ENCODE results near the gene GPR17.

GPR17 gene

DNA sequence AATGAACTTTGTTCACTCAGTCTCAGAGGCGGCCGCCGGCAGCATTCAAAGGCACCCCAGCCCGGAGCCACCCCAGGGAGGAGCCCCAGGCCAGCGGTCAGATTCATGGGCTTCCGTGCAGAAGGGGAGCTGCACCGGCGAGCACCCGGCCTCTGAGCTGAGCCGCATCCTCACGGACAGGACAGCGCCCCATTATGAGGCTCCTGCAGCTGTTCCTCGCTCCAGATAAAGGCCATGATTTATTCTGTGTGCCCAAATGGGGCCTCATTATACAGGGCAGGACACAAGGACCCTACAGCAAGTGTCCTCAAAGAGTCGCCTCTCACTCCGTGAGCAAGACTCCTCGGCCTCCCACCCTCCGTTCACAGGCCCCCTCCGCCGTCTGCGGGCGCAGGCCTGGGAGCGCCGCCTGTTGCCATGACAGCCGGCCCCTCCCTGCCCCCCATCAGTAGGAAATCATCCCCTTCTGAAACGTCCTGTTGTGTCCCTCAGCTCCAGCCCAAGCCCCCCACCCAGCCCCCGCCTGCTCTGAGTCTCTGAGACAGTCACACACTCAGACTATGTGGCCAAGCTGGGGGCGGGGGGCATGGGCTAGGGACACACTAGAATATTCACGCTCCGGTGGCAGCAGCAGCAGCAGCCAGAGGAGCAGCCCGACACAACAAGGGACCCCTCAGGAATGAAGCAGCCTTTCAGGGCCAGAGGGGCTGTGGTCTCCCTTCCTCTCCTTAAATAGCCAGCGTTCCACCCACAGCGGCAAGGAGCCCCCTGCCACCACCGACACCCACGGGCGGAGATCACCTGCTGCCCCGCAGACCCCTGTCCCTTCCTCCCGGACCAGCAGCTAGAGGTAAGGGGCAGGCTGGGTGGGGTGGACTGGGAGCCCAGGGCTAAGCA is at the start of gene GPR17:
GPR17 (plus strand) TSS at position 759 of the 897 bp plus-strand sequence. CDS start 4,583 bp downstream, outside the sequence.
- no peak for DNase-seq (ENCODE audit: low read depth)

- DNase-seq (ENCODE audit: low read depth): no peak
Measured at GRCh38 chr2:127596311-127597045, 49.5 kb upstream of the GPR17 start.

DNA sequence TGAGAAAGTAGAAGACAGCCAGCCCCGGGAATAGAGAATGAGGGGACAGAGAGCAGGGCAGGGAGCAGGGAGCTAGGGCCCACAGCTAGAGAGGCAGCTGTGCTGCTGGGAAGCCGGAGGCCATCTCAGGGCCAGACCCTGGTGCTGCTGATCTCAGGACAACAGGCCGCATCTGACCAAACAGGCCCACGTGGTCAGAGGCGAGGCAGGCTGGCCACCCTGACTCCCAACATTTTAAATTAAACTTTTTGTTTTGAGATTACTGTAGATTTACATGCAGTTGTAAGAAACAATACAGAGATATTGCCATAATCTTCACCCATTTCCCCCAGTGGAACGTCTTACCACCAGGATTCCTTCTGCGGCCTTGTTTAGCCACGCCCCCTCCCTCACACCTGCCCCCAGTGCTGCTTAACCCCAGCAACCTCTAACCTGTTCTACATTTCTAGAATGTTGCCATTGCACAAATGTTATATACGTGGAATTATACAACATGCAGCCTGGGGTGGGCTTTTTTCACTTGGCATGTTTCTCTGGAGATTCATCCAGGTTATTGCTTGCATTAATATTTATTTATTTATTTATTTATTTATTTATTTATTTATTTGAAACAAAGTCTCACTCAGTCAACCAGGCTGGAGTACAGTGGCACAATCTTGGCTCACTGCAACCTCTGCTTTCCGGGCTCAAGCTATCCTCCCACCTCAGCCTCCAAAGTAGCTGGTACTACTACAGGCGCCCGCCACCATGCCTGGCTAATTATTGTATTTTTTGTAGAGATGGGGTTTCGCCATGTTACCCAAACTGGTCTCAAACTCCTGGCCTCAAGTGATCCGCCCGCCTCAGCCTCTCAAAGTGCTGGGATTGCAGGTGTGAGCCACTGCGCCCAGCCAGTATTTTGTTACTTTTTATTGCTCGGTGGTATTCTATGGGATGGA is 48.6 kb upstream of the GPR17 start:
- no peak for DNase-seq (ENCODE audit: low read depth)

DNA sequence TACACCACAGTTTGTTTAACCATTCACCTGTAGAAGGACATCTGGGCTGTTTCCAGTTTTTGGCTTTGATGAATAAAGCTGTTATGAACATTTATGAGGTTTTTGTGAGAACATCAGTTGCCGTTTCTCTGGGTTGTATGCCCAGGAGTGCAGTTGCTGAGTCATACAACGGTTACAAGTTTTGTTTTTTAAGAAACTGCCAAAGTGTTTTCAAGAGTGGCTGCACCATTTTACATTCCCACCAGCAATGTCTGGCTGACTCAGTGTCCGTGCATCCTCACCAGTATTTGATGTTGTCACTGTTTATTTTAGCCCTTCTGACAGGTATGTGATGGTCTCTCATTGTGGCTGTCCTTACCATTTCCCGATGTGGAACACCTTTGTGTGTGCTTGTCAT is 48.0 kb upstream of the GPR17 start:
- DNase-seq (ENCODE audit: low read depth): no peak

GRCh38 chr2:127598711-127599110 is 47.2 kb upstream of the GPR17 start:
- DNase-seq (ENCODE audit: low read depth): no peak

- DNase-seq (ENCODE audit: low read depth): no peak
Measured at GRCh38 chr2:127599211-127599610, 46.7 kb upstream of the GPR17 start.

DNA sequence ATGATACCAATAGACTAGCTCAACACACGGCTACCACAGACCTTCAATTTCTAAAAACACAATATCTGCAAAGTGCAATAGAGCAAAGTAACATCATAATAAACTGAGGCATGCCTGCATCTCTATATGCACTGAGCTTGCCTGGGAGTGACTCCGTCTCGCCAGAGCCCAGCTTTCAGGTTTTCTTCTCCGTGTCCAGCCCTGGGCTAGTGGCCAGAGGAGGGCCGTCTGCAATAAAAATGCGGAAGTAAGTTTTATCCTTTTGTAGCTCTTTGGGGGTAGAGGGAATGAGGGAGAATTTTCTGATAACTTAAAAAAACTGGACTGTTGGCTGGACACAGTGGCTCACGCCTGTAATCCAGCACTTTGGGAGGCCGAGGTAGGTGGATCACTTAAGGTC is 41.0 kb upstream of the GPR17 start:
- no peak for DNase-seq (ENCODE audit: low read depth)

DNA sequence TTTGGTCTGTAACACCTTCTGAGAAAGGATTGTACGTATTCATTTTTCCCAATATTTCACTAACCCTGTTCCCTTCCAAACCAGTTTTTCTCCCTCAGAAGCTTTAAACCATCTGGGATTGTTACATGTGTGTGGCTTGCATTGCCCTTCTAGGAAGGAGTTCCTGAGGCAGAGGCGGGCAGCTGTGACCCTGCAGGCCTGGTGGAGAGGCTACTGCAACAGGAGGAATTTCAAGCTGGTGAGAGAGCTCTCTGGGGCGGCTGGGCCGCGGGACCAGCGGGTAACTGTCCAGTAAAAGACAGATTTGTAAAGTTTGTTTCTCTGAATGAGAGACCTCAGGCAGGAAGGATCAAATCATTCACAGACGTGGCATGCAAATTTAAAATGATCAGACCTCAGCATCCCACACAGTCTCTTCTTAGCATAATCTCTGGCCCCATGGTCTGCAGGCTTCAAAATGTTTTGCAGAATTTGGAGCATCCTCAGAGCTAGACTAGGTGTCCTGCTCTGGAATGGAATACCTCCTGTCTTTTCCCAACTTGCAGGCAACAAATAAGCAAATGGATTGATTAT is 40.2 kb upstream of the GPR17 start:
- no peak for DNase-seq (ENCODE audit: low read depth)

DNA sequence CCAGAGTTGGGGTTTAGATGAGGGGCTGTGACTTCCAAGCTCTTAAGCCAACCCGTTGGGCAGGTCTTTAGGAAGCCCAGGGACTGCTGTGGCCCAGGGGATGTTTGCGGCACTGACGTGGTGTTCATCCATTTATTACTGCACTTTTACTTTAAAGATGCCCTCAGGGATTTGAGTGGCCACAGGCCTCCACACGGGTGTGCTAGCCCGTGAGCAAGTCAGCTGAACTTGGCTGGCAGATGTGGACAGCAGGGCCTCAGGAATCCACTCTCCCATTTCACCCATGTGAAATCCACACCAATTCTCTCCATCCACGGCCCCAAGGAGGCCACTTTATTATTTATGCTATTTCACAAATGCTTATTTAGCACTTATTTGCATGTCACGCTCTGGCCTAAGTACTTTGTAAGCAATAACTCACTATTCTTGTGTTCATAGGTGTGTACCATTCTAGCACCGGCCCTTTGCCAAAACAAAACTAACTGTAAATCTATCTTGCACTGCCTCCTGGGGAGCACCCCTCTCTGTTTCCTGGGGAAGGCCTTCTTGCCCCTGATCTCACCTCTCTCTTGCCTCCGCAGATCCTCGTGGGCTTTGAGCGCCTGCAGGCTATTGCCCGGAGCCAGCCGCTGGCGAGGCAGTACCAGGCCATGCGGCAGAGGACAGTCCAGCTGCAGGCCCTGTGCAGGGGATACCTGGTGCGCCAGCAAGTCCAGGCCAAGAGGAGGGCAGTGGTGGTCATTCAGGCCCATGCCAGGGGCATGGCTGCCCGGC is 39.1 kb upstream of the GPR17 start:
- no peak for DNase-seq (ENCODE audit: low read depth)

DNA sequence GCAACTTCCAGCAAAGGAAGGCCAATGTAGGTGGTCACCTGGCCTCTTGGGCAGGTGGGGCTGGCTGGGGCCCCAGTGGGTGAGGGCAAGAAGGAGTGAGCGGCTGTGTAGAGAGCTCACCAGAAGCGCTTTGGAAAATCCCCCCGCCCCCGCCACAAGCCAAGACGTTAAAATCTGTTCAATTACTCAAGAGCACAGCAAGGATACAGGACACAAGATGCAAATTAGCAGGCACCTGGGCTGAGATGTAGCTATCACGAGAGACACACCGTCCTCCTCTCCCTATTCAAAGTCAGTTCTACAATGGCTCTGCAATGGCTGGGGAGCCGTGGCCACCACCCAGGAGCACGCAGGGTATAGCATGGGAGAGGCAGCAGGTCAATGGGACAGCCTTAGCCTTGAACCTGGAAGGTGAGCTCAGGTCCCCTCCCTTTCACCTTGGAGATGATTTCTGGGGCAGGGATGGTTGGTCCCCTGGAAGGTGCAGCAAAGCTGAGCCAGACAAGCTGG is 38.5 kb upstream of the GPR17 start:
- no peak for DNase-seq (ENCODE audit: low read depth)

DNA sequence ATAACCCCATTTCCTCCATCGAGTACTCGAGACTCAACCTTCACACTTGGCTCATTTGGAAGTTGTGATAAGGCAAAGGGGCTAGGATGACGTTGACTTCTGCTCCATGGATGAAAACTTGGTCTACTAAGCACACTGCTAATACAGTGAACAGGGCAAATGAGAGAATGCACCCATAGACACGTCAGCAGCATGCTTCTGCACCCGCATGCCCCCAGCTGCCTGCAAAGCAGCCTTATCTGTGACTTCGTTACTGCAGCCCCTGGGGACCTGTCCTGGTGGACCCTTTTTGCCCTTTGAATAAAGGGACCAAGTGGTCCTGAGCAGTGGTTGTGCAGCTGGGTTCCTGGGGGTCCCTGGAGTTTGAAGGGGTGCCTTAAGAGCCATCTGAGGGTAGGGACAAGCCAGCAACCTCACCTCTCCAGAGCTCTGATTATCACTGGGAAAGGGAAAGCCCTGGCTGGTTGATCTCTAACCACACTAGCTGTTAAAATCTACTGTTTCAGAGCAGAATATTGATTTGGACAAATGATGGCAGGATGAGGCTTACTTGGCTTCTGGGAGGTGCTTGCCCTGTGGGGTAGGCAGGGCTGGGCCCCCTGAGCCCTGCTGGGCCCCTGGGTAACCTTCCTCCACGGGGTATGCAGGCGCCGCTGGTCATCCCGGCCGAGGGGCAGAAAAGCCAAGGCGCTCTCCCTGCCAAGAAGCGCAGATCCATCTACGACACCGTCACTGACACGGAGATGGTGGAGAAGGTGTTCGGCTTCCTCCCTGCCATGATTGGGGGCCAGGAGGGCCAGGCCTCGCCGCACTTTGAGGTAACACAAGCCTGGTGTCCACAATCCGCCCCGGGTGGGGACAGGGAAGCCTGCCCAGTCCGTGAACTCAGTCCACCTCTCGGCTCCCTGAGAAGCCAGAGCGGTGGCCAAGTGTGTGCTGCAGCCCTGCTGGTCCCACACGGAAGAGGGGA is 37.6 kb upstream of the GPR17 start:
- DNase-seq (ENCODE audit: low read depth): no peak

- no peak for DNase-seq (ENCODE audit: low read depth)
Measured at GRCh38 chr2:127609031-127609751, 36.8 kb upstream of the GPR17 start.

DNA sequence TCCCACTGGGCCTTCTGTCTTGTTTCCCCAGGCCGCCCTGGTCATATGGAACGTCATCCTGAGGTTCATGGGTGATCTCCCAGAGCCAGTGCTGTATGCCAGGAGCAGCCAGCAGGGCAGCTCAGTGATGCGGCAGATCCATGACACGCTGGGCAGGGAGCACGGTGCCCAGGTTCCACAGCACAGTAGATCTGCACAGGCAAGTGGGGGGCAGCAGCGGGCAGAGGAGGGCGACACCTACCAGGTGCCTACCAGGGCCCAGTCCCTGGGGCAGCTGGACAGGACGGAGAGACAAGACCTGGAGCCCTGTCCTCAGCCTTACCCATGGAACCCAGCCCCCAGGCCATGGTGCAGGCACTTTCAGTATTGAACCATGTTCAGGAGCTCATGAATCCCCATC is 36.1 kb upstream of the GPR17 start:
- no peak for DNase-seq (ENCODE audit: low read depth)

DNA sequence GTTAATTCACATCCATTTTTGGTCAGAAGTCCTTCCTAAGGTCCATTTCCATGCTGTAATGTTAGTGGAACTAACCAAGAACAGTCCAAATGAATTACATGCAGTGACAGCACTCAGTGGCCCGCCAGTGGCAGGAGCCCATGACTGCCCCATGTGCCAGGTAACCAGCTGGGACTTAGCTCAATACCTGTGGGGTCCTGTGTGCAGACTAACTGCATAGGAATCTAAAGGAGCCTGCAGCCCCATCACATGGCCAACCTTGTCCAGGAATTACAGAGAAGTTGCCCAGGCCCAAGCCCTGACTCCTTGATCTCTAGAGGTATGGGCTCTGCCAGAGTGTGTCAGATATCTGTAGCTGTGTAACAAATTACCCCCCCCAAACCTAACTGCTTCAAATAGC is 35.4 kb upstream of the GPR17 start:
- no peak for DNase-seq (ENCODE audit: low read depth)

- DNase-seq (ENCODE audit: low read depth): no peak
Measured at GRCh38 chr2:127611076-127611925, 34.7 kb upstream of the GPR17 start.

GRCh38 chr2:127612111-127612822 is 33.7 kb upstream of the GPR17 start:
- no peak for DNase-seq (ENCODE audit: low read depth)

GRCh38 chr2:127614246-127614645 is 31.7 kb upstream of the GPR17 start:
- no peak for DNase-seq (ENCODE audit: low read depth)
